Renal cortex interstitium (tissue), 3 donors: ENCODE results near the gene SRSF3. TPM values are rescaled to one million over a fixed set of nuclear protein-coding genes. Genes with fewer than 3 reads are reported as not detected.

Experiments used
- polyA plus RNA-seq, 3 donors: library from polyadenylated mRNA; unstranded; fragments of 120-200 nt; gene quantifications; one replicate each; pipeline ENCODE4 v1.2.1, GENCODE V29; 2013; ENCODE audit not compliant: insufficient read length in 3 of 3

SRSF3 gene
- polyA plus RNA-seq, 3 donors, result 504 to 636 (median 603) TPM

Other genes with a start within 250 kb of the SRSF3 start
- gene ETV7, start 206.7 kb upstream of the SRSF3 start, polyA plus RNA-seq, result under 1 TPM in 2 of 3 donors, not detected in 1; 0.10 to 0.44 TPM
- gene PXT1, start 151.5 kb upstream of the SRSF3 start, polyA plus RNA-seq, result not detected
- 10 to 100 TPM; 49.2 to 61.4 (median 51.6) TPM for gene KCTD20, start 151.4 kb upstream of the SRSF3 start, polyA plus RNA-seq
- 10 to 100 TPM; 48.7 to 55.4 (median 53.5) TPM for gene STK38, start 46.9 kb upstream of the SRSF3 start, polyA plus RNA-seq
- 10 to 100 TPM in 2 of 3 donors, 1 to 10 TPM in 1; 8.4 to 12.9 (median 10.2) TPM for gene CDKN1A, start 84.4 kb downstream of the SRSF3 start, polyA plus RNA-seq
- under 1 TPM; 0.06 to 0.08 (median 0.06) TPM for gene RAB44, start 103.5 kb downstream of the SRSF3 start, polyA plus RNA-seq
- 10 to 100 TPM; 12.8 to 17.1 (median 13.2) TPM for gene CPNE5, start 245.1 kb downstream of the SRSF3 start, polyA plus RNA-seq